Esophagus squamous epithelium (tissue), 5 donors: Measurements from ENCODE around the gene NLGN4X. TPM values are rescaled to one million over a fixed set of nuclear protein-coding genes. Genes with fewer than 3 reads are reported as not detected.

ENCODE experiments used
- DNase-seq: peaks from one replicate; lab custom pipeline; 2025; lab: John Stamatoyannopoulos, UW
- H3K27ac ChIP-seq, 4 donors: fragments of 200-600 bp; sonication (generic); one replicate each; pipeline ENCODE4 v1.5.1; 2016 to 2019; ENCODE audit warnings: mild to moderate bottlenecking in 1 of 4
- H3K27me3 ChIP-seq, 4 donors: fragments of 200-600 bp; sonication (generic); 1 replicate in 3 of 4; 2 replicates in 1 of 4; pipeline versions ENCODE4 v1.5.1 to v1.6.0; 2017 to 2021; ENCODE audit warnings: antibody characterized with exemption in 1 of 4
- H3K36me3 ChIP-seq, 3 donors: fragments of 200-600 bp; sonication (generic); one replicate each; pipeline ENCODE4 v1.5.1; 2016 to 2019
- H3K4me1 ChIP-seq, 3 donors: fragments of 200-600 bp; sonication (generic); one replicate each; pipeline ENCODE4 v1.5.1; 2017 to 2019
- H3K4me3 ChIP-seq, 4 donors: fragments of 200-600 bp; sonication (generic); 1 replicate in 3 of 4; 2 replicates in 1 of 4; pipeline ENCODE4 v1.5.1; 2016 to 2019; ENCODE audit warnings: mild to moderate bottlenecking in 2 of 4, moderate library complexity in 1 of 4
- H3K9me3 ChIP-seq, 3 donors: fragments of 200-600 bp; sonication (generic); one replicate each; pipeline ENCODE4 v1.5.1; 2016 to 2019
- POLR2A ChIP-seq, 4 donors: fragments of 450-650 bp; IDR thresholded peaks; one replicate each; pipeline ENCODE4 v1.6.1; 2017; ENCODE audit warnings: antibody characterized with exemption in 4 of 4, mild to moderate bottlenecking in 4 of 4, moderate library complexity in 3 of 4
- WGBS, 2 donors: methylation state at CpG; one replicate each; pipeline ENCODE4 v1.1.5; 2018; 5-methylcytosine and 5-hydroxymethylcytosine counted together
- intact Hi-C: fragments of 100-400 bp; cut with DNase I; formaldehyde crosslinking; loops from one replicate; pipeline ENCODE4 v1.15.0; 2022
- total RNA-seq, 4 donors: library from RNA; depleted of rRNA; stranded (reverse); fragments of >200 nt; gene quantifications; one replicate each; pipeline ENCODE4 v1.1.0, GENCODE V29; 2016
- TF ChIP-seq, protein P1 (sequence below), 6 experiments: fragments of 450-650 bp in 4 of 6; fragments of 200-600 bp in 2 of 6; sonication (generic) in 2 of 6; IDR thresholded peaks; one replicate each; pipeline ENCODE4 v1.5.1; 2016 to 2019; ENCODE audit warnings: antibody characterized with exemption in 6 of 6, mild to moderate bottlenecking in 4 of 6, moderate library complexity in 4 of 6
- donor health status: DM: yes; HTN: yes; CAD: no.

Gene NLGN4X
- total RNA-seq = 1 to 10 TPM in 2 of 4 donors, under 1 TPM in 2; 0.22 to 1.9 (median 1.0) TPM

DNA sequence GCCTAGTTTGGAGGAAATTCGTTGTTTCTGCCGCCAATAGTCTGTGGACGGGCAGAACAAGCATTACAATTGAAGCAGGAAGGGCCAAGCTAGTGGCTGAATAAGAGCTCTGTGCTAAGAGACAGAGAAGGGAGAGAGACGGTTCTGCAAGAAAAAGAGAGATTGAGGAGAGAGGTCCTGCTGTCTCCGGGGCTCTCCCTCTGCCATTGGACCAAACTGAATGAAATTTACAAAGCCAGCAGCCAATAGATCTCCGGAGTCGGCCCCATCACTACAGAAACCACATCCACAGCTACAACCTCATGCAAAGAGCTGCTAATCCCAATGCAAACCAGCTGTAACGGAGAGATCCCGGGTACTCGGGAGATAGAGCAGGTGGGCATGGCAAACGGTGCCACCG is at the start of gene NLGN4X:
TSS of gene NLGN4X (minus strand) at position 148 of the 400 bp plus-strand sequence. CDS start 77,401 bp downstream, outside the sequence.
- intact Hi-C loops = no loop called here
- no peak for DNase-seq
- no peaks in the 10 kb centered on the region for H3K9me3 ChIP-seq
- WGBS, 2 donors = 4 to 27% methylated on average over 11 to 12 of the region's 12 CpGs
- H3K4me3 ChIP-seq = peak within 1 kb of the TSS in 3 of 4 donors; percentile 33 to 64 (median 36)
- peaks cover 0 to 41% (median 9%) of the 10 kb centered on the region in 4 donors for H3K27me3 ChIP-seq
- no peaks in the 10 kb centered on the region for H3K36me3 ChIP-seq
- H3K27ac ChIP-seq = no peak within 1 kb of the TSS
- TF ChIP-seq, protein P1, sequence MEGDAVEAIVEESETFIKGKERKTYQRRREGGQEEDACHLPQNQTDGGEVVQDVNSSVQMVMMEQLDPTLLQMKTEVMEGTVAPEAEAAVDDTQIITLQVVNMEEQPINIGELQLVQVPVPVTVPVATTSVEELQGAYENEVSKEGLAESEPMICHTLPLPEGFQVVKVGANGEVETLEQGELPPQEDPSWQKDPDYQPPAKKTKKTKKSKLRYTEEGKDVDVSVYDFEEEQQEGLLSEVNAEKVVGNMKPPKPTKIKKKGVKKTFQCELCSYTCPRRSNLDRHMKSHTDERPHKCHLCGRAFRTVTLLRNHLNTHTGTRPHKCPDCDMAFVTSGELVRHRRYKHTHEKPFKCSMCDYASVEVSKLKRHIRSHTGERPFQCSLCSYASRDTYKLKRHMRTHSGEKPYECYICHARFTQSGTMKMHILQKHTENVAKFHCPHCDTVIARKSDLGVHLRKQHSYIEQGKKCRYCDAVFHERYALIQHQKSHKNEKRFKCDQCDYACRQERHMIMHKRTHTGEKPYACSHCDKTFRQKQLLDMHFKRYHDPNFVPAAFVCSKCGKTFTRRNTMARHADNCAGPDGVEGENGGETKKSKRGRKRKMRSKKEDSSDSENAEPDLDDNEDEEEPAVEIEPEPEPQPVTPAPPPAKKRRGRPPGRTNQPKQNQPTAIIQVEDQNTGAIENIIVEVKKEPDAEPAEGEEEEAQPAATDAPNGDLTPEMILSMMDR (IDR thresholded peaks at IDR 0.05) = no peak
- H3K4me1 ChIP-seq = peaks cover 0 to 18% (median 7%) of the 10 kb centered on the region in 3 donors

DNA sequence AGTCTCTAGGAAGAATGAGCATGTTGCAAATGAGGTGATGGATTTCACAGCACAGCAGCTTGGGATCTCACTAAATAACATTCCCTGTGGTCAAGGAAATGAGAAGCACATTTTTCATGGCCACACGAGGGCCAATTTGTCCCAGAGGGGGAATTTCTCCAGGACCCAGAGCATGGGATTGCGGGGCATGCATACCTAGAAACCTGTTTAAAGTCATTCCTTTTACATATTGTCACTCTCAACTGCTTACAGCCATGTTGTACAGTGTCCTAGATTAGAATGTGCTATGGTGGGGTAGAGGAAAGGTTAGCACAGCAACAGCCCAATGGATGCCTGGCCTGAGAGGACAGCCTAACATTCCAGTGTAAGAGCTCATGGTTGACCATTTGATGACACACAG is 37.4 kb upstream of the NLGN4X start:
- Histone ChIP-seq H3K9me3 (no peaks in the 10 kb centered on the region), H3K4me1 (no peaks in the 10 kb centered on the region), H3K27me3 (no peaks in the 10 kb centered on the region), H3K36me3 (no peaks in the 10 kb centered on the region), H3K27ac (no peak overlapping the region), H3K4me3 (no peak overlapping the region)
- no peak for DNase-seq
- no peak for TF ChIP-seq POLR2A (IDR thresholded peaks at IDR 0.05)
- TF ChIP-seq, protein P1 (IDR thresholded peaks at IDR 0.05) = no peak
- intact Hi-C loops = no loop called here
- WGBS, 2 donors = 58 to 60% methylated on average over 2 of the region's 2 CpGs

DNA sequence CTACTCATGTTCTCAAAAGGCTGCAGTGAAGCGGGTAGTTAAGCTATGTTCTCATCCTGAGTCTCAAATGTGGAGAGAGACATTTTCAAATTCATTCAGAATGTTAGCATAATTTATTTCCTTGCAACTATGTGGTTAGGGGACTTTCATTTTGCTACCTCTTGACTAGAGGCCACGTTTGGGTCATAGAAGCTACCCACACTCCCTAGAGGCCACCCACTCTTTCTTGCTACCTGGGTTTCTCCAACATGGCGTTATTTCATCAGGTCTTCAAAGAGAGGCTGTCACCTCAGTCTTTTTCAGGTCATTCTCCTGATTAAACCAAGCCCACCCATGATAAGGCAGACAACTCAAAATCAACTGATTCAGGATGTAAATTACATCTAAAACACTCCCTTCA is 34.3 kb upstream of the NLGN4X start:
- intact Hi-C loops = no loop called here
- no peak for DNase-seq
- TF ChIP-seq, protein P1 (IDR thresholded peaks at IDR 0.05) = no peak
- no peak for TF ChIP-seq POLR2A (IDR thresholded peaks at IDR 0.05)
- Histone ChIP-seq H3K27me3 (no peaks in the 10 kb centered on the region), H3K4me3 (no peak overlapping the region), H3K9me3 (no peaks in the 10 kb centered on the region), H3K4me1 (no peaks in the 10 kb centered on the region), H3K27ac (no peak overlapping the region), H3K36me3 (no peaks in the 10 kb centered on the region)
- WGBS, 2 donors = 50 to 56% methylated on average over 3 of the region's 3 CpGs

DNA sequence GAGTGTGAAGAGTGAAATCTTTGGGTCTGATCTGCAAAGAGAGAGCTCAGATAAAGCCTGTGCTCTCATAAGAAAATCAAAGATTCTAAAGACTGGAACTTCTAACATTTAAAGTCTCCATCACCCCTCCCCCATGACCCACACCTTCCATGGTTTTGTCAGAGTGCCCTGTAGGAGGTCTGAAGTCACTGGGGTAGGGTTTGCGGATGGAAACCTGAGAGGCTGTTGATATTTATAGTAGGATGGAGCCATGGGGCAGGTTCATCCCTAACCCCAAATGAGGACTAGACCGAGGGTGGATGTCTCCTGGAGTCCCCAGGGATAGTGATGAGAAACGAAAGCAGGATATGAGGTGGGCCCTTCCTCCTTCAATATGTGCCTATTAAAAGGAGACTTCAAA is 28.4 kb upstream of the NLGN4X start:
- Histone ChIP-seq H3K27ac (no peak overlapping the region), H3K4me3 (no peak overlapping the region), H3K4me1 (no peaks in the 10 kb centered on the region), H3K27me3 (no peaks in the 10 kb centered on the region), H3K36me3 (no peaks in the 10 kb centered on the region), H3K9me3 (no peaks in the 10 kb centered on the region)
- no peak for TF ChIP-seq POLR2A (IDR thresholded peaks at IDR 0.05)
- TF ChIP-seq, protein P1 (IDR thresholded peaks at IDR 0.05) = no peak
- intact Hi-C loops = no loop called here
- no peak for DNase-seq
- 33 to 59% methylated on average over 2 to 3 of the region's 3 CpGs for WGBS, 2 donors

DNA sequence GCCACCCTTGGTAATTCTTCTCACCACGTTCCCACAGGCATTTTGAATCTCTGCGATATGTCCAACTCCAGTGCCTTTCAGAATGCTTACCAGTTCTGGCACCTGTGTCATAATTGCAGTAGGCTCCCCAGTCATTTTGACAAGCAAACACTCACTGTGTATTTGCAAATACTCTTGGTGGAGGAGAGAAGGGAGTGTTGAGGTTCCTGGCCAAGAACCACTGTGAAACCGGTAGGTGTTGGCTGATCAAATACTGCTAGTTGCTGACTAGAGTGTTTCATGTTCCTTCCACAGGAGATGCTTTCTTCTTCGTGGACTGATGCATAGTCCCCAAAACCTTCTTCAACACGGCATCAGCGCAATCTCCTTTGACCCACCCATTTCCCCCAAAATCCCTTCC is 16.0 kb upstream of the NLGN4X start:
- no peak for DNase-seq
- Histone ChIP-seq H3K9me3 (no peaks in the 10 kb centered on the region), H3K4me3 (no peak overlapping the region), H3K27ac (no peak overlapping the region), H3K27me3 (no peaks in the 10 kb centered on the region), H3K4me1 (no peaks in the 10 kb centered on the region), H3K36me3 (no peaks in the 10 kb centered on the region)
- 78 to 86% methylated on average over 6 of the region's 6 CpGs for WGBS, 2 donors
- TF ChIP-seq, protein P1 (IDR thresholded peaks at IDR 0.05) = no peak
- no peak for TF ChIP-seq POLR2A (IDR thresholded peaks at IDR 0.05)
- intact Hi-C loops = no loop called here
